GM20000 (cell line): ENCODE measurements around the gene SEZ6L.

ENCODE experiments used
- DNase-seq: peaks from one replicate; pipeline ENCODE4 v3.0.0; 2012; ENCODE audit warnings: low spot score
- CTCF ChIP-seq: IDR thresholded peaks from 2 replicates; pipeline ENCODE4 v1.5.1; 2012; ENCODE audit warnings: mild to moderate bottlenecking, control low read depth; ENCODE audit errors: extremely low read depth, missing control alignments

The SEZ6L gene

DNA sequence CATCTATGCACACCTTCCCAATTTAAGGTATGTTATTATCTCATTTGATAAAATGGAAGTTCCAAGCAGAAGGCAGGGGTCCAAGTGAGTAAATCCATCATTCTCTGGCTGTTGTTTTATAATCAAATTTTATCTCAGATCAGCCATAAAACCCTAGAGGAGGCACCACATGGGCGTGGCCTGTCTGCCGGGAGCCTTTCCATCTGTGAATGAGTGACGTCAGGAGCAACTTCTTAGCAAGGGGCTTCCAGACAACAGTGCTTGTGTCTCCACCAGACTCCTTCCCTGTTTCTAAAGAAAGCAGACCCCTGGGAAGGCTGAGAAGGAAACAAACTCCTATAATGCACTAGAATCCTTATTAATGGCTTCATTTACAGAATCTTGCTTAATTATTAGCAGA, 13.5 kb downstream of the SEZ6L start:
- DNase-seq, result no peak
- TF ChIP-seq CTCF, result no peak

DNA sequence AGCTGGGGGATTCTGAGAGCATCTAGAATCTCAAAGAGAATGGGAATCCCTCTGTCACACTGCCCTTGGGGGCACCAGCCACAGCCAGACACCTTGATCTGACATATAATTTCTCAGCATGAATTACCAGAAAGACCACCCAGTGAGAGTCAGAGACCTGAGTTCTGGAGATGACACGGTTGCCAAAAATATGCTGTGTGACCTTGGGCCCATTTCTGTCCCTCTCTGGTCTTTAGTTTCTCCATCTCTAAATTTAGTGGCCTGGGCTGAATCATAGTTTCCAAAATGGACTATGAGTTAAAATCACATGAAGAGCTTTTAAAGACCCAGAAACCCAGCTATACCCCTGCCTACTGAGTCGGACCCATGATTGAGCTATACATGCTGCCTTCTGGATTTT, 15.9 kb downstream of the SEZ6L start:
- DNase-seq, result no peak

GRCh38 chr22:26188341-26188740, 19.1 kb downstream of the SEZ6L start:
- no peak for DNase-seq
- TF ChIP-seq CTCF, result no peak

More for the DNA sequence above, 15.9 kb downstream of the SEZ6L start:
- no peak for TF ChIP-seq CTCF

DNA sequence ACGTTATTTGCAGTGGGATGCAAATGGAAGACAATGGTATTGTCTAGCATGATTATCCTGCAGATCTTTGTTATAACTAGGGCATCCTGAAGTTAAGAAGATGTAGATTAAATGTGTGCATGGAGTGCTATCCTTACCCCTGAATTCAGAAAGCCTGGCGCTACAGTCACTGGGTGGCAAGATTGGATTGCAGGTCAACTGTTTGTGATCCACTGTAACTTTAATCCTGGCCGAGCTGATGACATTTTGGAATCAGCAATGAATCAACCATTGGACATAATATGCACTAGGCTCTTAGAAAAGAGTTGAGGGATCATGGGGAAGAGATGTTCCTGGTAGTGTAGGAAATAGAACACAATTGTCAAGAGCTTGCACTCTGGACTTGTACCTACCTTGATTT, 25.1 kb downstream of the SEZ6L start:
- TF ChIP-seq CTCF, result no peak
- DNase-seq, result no peak

DNA sequence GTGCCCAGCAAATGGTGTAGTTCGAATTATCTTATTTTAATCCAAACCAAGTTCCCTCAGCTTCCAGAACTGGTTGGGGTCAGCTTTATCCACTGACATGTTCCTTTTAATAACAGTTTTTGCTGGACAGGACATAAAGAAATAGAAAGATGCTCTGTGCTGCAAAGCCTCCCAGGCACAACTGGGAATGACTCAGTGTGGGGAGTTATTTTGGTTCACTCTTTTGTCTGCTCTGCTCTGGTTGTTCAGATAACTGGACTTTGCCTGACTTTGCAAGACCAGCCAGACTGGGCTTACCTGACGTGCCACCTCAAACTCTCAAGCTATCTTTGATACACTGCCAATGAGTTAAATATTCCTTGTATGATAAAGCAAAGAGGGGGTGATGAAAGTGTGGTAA, 25.6 kb downstream of the SEZ6L start:
- no peak for DNase-seq
- TF ChIP-seq CTCF, result no peak

GRCh38 chr22:26196657-26197056, 27.4 kb downstream of the SEZ6L start:
- TF ChIP-seq CTCF, result no peak
- DNase-seq, result no peak

- no peak for TF ChIP-seq CTCF
- no peak for DNase-seq
These were observed 28.2 kb downstream of the SEZ6L start for GRCh38 chr22:26197425-26197824.
